ENCODE results near the gene TMC6.

GRCh38 chr17:78107457-78107856 is 21.1 kb downstream of the TMC6 start:
- TF ChIP-seq, protein P1, sequence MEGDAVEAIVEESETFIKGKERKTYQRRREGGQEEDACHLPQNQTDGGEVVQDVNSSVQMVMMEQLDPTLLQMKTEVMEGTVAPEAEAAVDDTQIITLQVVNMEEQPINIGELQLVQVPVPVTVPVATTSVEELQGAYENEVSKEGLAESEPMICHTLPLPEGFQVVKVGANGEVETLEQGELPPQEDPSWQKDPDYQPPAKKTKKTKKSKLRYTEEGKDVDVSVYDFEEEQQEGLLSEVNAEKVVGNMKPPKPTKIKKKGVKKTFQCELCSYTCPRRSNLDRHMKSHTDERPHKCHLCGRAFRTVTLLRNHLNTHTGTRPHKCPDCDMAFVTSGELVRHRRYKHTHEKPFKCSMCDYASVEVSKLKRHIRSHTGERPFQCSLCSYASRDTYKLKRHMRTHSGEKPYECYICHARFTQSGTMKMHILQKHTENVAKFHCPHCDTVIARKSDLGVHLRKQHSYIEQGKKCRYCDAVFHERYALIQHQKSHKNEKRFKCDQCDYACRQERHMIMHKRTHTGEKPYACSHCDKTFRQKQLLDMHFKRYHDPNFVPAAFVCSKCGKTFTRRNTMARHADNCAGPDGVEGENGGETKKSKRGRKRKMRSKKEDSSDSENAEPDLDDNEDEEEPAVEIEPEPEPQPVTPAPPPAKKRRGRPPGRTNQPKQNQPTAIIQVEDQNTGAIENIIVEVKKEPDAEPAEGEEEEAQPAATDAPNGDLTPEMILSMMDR (conservative IDR thresholded peaks at IDR 0.05) = no peak
- TF ChIP-seq ZFX (IDR thresholded peaks at IDR 0.05) = no peak
